Measurements from ENCODE around the gene OLFM4.

OLFM4 gene

DNA sequence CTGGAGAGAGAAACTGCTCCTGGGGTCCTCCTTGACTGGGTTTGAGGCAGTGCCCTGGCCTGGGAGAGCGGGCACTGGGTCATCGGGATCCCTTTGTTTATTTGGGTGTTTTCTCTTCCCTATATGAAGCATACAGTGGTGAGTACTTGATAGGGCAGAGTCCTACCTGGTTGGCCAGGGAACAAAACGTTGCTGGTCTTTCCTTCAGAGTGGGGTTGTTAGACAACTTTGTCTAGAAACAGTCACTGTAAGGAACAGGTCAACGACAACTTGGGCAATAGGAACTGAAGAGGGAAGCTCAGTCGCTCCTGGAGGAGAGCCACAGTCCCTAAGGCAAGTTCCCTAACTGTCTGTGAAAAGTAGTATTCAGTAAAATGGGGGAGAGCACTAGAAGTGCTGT, 550 bp upstream of the OLFM4 start:
- H3K27ac ChIP-seq, result no peak overlapping the region
- DNase-seq, result no peak
- no peaks in the 10 kb centered on the region for H3K36me3 ChIP-seq (replicated peaks)
- H3K4me3 ChIP-seq (ENCODE audit: low read depth, low read length), result no peak overlapping the region
- in situ Hi-C loops (cut with HindIII; ENCODE audit: low pct_ligation_motif_present, low sequenced_read_pairs), result no loop called here
- no peaks in the 10 kb centered on the region for H3K27me3 ChIP-seq (replicated peaks)
- TF ChIP-seq, protein P1, sequence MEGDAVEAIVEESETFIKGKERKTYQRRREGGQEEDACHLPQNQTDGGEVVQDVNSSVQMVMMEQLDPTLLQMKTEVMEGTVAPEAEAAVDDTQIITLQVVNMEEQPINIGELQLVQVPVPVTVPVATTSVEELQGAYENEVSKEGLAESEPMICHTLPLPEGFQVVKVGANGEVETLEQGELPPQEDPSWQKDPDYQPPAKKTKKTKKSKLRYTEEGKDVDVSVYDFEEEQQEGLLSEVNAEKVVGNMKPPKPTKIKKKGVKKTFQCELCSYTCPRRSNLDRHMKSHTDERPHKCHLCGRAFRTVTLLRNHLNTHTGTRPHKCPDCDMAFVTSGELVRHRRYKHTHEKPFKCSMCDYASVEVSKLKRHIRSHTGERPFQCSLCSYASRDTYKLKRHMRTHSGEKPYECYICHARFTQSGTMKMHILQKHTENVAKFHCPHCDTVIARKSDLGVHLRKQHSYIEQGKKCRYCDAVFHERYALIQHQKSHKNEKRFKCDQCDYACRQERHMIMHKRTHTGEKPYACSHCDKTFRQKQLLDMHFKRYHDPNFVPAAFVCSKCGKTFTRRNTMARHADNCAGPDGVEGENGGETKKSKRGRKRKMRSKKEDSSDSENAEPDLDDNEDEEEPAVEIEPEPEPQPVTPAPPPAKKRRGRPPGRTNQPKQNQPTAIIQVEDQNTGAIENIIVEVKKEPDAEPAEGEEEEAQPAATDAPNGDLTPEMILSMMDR (IDR thresholded peaks at IDR 0.05; ENCODE audit: low read depth, low read length, missing control alignments), result no peak

DNA sequence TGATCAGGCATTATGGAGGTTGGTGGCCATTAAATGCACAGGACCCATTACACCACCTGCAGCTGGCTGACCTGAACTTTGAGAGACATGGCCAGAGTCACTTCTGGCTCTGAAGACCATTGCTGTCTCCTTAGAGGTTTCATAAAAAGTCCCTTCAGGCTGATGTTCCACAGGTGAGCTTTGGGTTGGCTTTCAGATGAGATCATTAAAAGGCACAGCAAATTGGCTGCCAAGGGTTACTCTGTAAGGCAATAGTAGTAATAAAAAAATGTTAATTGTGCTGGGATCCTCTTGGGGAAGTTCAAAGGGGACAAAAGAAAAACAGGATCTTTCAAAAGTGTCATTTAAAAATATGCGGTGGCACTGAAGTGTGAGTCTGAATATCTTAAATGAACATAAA, 4.2 kb downstream of the OLFM4 start:
- TF ChIP-seq, protein P1 (IDR thresholded peaks at IDR 0.05; ENCODE audit: low read depth, low read length, missing control alignments), result no peak
- no peak overlapping the region for H3K4me3 ChIP-seq (ENCODE audit: low read depth, low read length)
- in situ Hi-C loops (cut with HindIII; ENCODE audit: low pct_ligation_motif_present, low sequenced_read_pairs), result no loop called here
- no peaks in the 10 kb centered on the region for H3K36me3 ChIP-seq (replicated peaks)
- no peak overlapping the region for H3K27ac ChIP-seq
- no peak for DNase-seq
- H3K27me3 ChIP-seq (replicated peaks), result no peaks in the 10 kb centered on the region

DNA sequence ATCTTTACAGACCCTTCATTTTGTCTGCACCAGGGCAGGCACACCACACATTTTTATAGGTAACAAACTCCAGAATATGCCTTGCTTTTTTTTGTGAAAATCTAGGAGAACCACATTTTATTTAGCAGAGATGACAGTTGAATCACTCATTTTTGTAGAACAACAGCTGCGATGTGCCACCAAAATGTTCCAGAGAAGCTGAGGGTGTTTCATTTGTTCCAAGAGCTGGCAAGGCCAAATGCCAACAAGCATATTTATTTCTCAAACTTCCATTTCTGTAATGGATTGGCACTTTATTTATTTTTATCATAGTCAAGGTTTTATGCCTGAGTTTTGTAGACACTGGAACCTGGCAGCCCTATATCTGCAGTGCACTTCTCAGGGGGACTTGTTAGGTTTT, 10.4 kb downstream of the OLFM4 start:
- in situ Hi-C loops (cut with HindIII; ENCODE audit: low pct_ligation_motif_present, low sequenced_read_pairs), result no loop called here
- Histone ChIP-seq H3K27me3 (replicated peaks) (no peaks in the 10 kb centered on the region), H3K4me3 (ENCODE audit: low read depth, low read length) (no peak overlapping the region), H3K36me3 (replicated peaks) (no peaks in the 10 kb centered on the region), H3K27ac (no peak overlapping the region)
- no peak for DNase-seq
- TF ChIP-seq, protein P1 (IDR thresholded peaks at IDR 0.05; ENCODE audit: low read depth, low read length, missing control alignments), result no peak

DNA sequence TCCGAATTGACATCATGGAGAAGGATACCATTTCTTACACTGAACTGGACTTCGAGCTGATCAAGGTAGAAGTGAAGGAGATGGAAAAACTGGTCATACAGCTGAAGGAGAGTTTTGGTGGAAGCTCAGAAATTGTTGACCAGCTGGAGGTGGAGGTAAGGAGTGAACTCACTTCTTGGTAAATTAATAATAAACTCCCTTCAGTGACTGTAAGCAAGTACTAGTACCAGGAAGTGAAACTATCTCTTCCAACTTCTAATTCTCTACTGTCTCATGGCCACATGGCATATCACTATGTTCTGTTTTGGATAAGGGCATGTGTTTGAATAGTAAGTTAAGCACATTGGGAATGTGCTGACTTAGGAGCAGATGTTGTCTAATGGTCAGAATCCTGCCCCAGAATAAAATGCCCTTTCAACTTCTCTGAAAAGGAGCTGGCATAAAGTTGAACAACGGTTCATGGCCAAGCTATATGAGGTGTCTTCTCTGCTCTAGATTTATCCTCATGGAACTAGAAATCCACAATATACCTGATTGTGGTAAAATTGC, 13.4 kb downstream of the OLFM4 start:
- TF ChIP-seq, protein P1 (IDR thresholded peaks at IDR 0.05; ENCODE audit: low read depth, low read length, missing control alignments), result no peak
- Histone ChIP-seq H3K36me3 (replicated peaks) (no peaks in the 10 kb centered on the region), H3K4me3 (ENCODE audit: low read depth, low read length) (no peak overlapping the region), H3K27me3 (replicated peaks) (no peaks in the 10 kb centered on the region), H3K27ac (no peak overlapping the region)
- no peak for DNase-seq
- in situ Hi-C loops (cut with HindIII; ENCODE audit: low pct_ligation_motif_present, low sequenced_read_pairs), result no loop called here

DNA sequence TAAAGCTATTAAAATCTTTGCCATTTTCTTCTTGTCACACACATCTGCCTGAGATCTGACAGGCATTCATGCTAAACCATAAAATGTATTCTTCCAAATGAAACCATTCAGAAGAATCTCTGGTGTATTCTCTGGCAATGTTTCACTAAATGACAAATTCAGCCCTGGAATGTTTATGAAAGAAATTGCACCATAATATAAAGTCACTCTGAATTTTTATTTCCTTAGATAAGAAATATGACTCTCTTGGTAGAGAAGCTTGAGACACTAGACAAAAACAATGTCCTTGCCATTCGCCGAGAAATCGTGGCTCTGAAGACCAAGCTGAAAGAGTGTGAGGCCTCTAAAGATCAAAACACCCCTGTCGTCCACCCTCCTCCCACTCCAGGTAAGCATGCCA, 14.3 kb downstream of the OLFM4 start:
- TF ChIP-seq, protein P1 (IDR thresholded peaks at IDR 0.05; ENCODE audit: low read depth, low read length, missing control alignments), result no peak
- Histone ChIP-seq H3K36me3 (replicated peaks) (no peaks in the 10 kb centered on the region), H3K27me3 (replicated peaks) (no peaks in the 10 kb centered on the region), H3K4me3 (ENCODE audit: low read depth, low read length) (no peak overlapping the region), H3K27ac (no peak overlapping the region)
- in situ Hi-C loops (cut with HindIII; ENCODE audit: low pct_ligation_motif_present, low sequenced_read_pairs), result no loop called here
- no peak for DNase-seq

DNA sequence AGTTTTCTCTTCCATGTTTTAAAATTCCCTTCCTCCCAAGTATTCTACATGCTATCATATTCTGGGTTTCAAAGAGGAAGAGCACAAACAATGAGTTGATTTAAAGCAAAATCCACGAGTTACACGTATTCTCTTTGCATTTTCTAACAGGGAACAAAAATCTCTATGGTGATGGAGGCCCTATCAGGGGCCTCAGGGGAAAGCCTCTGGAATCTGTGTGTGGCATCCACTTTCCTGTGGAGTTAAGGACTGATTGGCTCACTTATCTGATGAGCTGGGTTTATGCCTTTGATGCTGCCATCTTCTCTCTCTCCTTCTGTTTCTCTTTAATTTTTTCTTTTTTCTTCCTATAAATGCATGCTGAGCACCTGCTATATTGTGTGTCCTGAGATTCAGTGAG, 14.8 kb downstream of the OLFM4 start:
- DNase-seq, result no peak
- in situ Hi-C loops (cut with HindIII; ENCODE audit: low pct_ligation_motif_present, low sequenced_read_pairs), result no loop called here
- Histone ChIP-seq H3K4me3 (ENCODE audit: low read depth, low read length) (no peak overlapping the region), H3K27ac (no peak overlapping the region), H3K36me3 (replicated peaks) (no peaks in the 10 kb centered on the region), H3K27me3 (replicated peaks) (no peaks in the 10 kb centered on the region)
- TF ChIP-seq, protein P1 (IDR thresholded peaks at IDR 0.05; ENCODE audit: low read depth, low read length, missing control alignments), result no peak
